HG03521 (cell line): ENCODE results near the gene C11orf91.
"Not testable (repeated sequence)": the region's sequence is repeated elsewhere in the genome, so short reads cannot be mapped to it uniquely, and the experiment has no call there.

Experiments
- ATAC-seq: cut with Tn5 transposase; IDR thresholded peaks from one replicate; pipeline ENCODE4 v1.9.1; 2021; ENCODE audit warnings: mild to moderate bottlenecking, moderate library complexity; ENCODE audit not compliant: unreplicated experiment

C11orf91 gene

GRCh38 chr11:33670250-33671011 is 30.2 kb downstream of the C11orf91 start:
- no peak for ATAC-seq

DNA sequence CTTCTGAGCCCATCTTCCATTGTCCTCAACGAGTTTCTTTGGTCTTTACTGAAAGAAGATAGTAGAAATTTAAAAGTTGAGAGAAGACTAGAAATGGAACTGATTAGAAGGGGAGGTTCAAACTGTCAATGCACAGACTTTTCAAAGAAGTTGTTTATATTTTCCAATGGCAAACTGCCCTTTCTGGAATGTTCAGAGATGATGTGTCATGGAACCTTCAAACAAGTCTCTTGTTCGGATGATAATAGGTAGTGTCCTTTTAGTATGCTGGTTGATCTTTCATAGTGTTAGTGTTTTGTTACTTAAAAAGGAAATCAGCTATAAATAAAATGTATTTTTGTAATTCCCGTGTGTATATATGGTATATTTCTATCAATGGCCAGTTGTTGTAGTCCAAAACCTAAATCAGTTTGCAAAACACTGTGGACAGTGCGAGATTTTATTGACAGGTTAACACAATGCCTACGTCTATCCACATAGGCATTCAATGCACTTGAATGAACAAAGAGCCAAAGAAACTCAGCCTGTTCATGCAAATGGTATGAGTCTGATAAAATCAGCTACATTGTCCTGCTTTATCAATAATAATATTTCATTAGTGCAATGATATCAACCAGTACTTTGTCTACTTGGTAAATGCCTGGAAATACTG is 30.9 kb downstream of the C11orf91 start:
- ATAC-seq: no peak

DNA sequence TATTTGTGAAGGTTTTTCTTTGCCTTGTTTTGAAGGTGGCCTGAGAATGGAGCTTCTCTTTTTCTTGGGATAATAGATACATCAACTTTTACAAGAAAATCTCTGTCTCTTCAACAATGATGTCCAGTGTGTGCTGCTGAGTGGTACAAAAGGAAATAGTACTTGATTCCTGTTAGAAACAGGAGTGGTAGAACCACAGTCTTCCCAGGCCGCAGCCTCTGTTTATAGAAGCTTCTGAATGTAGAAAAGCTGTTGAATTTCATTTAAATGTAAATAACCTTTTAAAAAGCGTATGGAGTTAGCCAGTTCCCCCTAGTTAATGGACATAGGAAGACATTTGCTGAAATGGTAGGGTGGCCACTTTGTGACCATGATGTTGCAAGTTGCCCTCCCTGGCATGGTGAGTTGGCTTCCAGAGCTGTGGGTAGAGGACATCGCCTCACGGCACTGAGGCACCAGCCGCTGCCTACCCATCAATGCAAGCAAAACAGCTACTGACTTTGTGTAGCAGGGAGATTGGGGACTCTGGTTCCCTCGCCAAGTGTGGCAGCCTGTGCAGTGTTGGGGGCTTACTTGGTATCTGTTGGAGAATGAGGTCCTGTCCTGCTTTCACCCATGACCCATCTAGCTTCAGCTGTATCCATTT is 31.6 kb downstream of the C11orf91 start:
- no peak for ATAC-seq

- ATAC-seq: no peak
Observed at GRCh38 chr11:33668468-33668825, 32.2 kb downstream of the C11orf91 start.

GRCh38 chr11:33667819-33668467 is 32.7 kb downstream of the C11orf91 start:
- ATAC-seq: no peak

GRCh38 chr11:33665350-33666106 is 35.1 kb downstream of the C11orf91 start:
- no peak for ATAC-seq

GRCh38 chr11:33664827-33665226 is 35.8 kb downstream of the C11orf91 start:
- no peak for ATAC-seq

DNA sequence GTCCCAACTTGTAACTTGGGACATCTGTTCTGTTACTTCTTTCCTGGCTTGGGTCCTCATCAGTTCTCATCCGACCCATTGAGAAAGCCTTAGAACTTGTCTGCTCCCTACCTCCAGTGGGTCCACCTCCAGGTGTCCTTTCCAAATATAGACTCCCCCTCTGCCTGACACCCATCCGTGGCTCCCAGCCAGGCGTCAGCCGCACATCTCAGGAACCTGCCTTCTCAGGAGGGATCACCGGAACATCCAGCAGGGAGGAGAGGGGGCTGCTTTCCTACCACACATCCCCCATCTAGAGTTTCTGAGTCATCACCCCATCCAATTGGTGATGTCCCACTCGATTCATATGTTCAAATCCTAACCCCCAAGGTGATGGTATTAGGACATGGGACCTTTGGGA is 36.5 kb downstream of the C11orf91 start:
- ATAC-seq: no peak

GRCh38 chr11:33663121-33663520 is 37.5 kb downstream of the C11orf91 start:
- no peak for ATAC-seq

DNA sequence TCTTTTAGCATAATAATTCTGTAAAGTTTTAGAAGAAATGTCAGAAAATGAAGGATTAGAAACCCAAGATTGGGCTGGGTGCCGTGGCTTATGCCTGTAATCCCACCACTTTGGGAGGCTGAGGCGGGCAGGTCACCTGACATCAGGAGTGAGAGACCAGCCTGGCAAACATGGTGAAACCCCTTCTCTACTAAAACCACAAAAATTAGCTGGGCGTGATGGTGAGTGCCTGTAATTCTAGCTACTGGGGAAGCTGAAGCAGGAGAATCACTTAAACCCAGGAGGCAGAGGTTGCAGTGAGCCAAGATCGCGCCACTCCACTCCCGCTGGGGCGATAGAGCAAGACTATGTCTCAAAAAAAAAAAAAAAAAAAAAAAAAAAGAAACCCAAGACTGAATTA is 39.1 kb downstream of the C11orf91 start:
- ATAC-seq: not testable (repeated sequence)

DNA sequence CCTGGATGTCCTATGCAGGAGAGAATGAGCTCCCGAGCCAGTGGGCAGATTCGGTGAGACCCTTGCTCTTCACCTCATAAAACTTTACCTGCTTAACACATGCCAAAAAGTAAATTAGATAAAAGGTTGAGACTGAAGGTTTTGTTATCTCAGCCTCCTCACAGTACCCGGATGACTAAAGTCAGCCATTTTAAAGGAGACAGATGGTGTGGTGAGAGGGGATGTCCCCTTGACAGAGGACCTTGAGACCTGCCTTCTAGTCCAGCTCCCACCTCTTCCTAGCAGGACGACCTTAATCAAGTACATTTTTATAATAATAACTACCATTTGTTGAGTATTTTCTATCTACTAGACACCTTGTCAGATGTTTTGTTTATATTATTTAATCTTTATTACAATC is 39.7 kb downstream of the C11orf91 start:
- no peak for ATAC-seq

DNA sequence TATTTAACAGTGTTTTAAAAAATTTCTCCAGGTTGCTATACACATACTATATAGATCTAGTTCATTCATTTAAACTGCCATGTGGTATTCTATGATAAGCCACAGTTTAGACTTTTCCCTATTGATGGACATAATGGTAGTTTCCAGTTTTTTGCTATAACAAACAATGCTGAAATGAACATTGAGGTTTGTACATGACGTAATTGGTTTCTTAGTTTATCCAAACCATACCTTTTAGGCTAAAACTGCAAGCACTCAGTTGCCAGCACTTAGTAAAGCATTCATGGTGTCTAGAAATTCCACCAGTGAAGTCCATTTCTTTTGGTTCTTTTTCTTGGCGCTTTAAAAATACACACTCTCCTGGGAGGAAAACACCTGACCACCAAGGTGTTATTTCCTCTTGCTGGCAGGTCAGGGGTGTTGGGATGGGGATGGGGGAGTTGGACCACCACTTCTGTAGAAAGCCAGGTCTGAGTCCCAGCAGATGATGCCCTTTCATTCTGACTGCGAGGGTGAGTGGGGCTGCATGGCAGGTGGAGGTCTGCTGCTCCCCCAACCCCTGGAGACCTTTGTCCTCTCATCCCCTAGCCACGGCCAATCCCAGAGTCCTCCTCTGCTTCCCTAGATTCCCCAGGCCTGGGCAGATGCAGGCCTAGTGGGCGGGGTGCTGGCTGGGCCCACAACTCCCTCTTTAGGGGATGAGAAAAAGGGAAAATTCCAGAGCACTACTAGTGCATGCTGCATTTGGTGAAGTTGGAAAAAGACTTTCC is 41.1 kb downstream of the C11orf91 start:
- ATAC-seq: no peak

DNA sequence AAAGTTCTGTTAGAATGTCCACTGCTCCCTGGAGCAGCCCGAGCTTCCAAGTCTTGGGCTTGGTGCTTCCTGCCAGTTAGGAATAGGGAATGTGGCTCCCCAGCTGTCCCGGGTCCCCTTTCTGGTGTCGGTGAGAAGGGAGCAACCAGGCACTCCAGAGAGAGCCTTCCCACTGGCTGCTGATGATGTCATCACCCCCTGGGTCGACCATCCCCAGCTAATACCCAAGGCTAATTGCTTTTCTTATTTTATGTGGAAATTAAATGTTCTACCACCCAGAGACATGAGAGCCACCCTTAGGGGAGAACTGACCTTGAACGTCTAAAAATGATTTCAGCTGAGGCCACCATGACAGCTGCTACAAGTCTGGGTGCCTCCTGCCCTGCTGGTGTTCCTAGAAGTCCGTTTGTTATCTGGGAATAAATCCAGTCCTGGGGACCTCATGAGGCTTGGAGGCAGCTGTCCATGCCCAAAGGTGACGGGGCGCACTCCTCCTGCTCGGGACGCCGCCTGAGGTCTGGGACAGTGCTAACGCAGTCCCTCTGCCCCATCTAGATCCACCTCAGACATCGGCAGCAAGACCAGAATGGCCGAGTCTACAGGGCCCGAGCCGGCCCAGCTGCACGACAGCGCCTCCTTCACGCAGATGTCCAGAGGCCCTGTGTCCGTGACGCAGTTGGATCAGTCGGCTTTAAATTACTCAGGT is 42.3 kb downstream of the C11orf91 start:
- no peak for ATAC-seq

- ATAC-seq: no peak
Observed at GRCh38 chr11:33657757-33658156, 42.9 kb downstream of the C11orf91 start.

DNA sequence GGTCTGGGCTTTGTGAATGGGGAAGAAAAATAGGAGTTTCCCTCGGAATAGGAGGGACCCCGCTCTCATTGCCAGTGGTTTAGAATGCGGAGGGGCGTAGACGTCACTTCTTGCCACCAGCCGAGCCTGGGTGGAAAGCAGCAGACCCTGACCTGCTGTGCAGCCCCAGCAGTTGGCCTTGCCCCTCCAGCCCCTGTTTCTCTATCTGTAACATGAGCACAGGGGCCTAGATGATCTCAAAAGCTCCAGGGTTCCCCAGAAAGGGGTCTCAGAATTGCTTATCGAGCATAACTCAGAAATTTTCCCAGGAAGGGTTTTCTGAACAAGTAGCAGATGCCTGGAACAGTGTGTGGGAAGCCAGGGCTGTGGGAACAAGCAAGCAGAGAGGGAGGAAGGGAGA is 43.9 kb downstream of the C11orf91 start:
- no peak for ATAC-seq

DNA sequence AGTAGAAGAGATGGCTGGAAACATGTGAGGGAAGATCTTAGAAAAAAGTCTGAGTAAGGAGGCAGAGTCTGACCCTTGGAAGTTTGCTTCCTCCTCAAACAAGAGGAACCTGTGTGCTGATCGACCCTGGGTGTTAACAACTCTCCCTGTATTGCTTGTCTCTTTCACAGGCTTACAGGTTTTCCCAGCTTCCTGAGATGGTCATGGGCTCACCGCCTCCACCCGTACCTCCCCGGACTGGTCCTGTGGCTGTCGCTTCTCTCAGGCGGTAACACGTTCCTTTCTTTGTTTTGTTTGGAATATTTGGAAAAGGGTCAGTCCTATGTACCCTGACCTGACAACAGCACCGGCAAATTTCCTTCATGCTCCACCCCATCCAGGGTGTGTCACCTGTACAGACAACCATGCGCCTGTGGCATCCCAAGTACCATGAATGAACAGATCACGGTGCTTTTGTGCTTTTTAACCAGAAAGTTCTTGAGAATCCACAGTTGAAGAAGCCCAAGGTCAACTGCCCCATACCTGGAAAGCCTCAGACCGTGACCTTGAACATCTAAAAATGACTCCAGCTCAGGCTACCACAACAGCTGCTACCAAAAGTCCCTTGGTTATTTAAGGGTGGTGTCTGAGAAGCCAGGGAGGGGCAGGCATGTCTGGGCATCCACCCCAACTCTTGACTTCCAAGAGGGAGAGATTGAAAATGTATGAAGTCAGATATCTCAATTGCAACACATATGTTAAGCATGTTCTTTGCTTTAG is 44.6 kb downstream of the C11orf91 start:
- no peak for ATAC-seq

DNA sequence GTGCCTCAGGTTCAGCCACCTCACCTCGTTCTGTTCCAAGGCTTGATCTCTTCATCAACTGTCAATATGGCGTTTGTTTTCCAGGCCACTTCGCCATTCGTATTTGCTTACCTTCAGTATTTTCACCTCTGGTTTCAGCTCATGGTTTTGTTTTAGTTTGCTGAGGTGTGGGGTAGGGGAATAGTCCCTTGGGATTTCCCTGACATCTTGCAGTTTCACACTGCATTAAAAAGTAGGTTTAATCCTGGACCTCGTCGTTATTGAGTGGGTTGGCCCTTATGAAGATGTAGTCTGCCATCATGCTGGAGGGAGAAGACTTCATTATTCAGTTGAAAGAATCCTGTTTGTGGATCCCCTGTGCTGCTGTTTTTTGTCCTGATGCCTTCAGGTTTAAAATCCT is 46.0 kb downstream of the C11orf91 start:
- ATAC-seq: no peak

GRCh38 chr11:33652930-33653329 is 47.7 kb downstream of the C11orf91 start:
- no peak for ATAC-seq

DNA sequence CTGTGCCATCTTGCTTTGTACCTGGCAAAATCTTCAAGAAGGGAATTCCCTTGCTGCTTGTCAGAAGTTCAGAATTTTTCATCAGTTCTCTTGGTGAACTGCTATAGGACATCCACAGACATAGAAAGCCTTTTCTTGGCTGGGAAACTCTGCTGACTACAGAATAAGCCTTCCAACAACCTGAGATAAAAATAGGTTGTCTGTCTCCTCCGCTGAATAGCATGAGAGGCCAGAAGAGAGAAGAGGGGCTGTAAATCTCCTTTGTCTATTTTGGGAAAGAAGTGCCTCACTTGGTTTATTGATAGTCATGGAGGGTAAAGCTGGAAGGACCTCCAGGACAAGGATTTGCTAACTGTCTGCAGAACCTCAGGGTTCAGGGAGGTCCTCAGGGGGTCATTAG is 48.2 kb downstream of the C11orf91 start:
- ATAC-seq: no peak
